ENCODE measurements around the gene BAD. TPM values are rescaled to one million over a fixed set of nuclear protein-coding genes. Genes with fewer than 3 reads are reported as not detected.

The BAD gene
- total RNA-seq, 3 donors from 2014 or later (not counting 1 experiment from before 2014, with no cell fraction given): 30.6 to 35.8 (median 31.6) TPM

GRCh38 chr11:64223001-64223651 is 61.3 kb downstream of the BAD start:
- Mint-ChIP-seq H3K27ac (no peak overlapping the region), H3K36me3 (no peaks in the 10 kb centered on the region), H3K9me3 (no peaks in the 10 kb centered on the region), H3K4me1 (peaks cover 21 to 44% of the 10 kb centered on the region in 2 donors), H3K4me3 (no peak overlapping the region), H3K27me3 (ENCODE audit: low read depth in 2 of 2) (no peaks in the 10 kb centered on the region)
- H3K27me3 ChIP-seq (ENCODE audit: control insufficient read depth, insufficient read depth, low read length): no peaks in the 10 kb centered on the region
- TF ChIP-seq, protein P1, sequence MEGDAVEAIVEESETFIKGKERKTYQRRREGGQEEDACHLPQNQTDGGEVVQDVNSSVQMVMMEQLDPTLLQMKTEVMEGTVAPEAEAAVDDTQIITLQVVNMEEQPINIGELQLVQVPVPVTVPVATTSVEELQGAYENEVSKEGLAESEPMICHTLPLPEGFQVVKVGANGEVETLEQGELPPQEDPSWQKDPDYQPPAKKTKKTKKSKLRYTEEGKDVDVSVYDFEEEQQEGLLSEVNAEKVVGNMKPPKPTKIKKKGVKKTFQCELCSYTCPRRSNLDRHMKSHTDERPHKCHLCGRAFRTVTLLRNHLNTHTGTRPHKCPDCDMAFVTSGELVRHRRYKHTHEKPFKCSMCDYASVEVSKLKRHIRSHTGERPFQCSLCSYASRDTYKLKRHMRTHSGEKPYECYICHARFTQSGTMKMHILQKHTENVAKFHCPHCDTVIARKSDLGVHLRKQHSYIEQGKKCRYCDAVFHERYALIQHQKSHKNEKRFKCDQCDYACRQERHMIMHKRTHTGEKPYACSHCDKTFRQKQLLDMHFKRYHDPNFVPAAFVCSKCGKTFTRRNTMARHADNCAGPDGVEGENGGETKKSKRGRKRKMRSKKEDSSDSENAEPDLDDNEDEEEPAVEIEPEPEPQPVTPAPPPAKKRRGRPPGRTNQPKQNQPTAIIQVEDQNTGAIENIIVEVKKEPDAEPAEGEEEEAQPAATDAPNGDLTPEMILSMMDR (IDR thresholded peaks at IDR 0.05): no peak
- H3K4me3 ChIP-seq (ENCODE audit: low read length): no peak overlapping the region
- H3K36me3 ChIP-seq (ENCODE audit: control insufficient read depth, insufficient read depth, low read length): peaks cover 50% of the 10 kb centered on the region
- no peak for ATAC-seq
- no peak overlapping the region for H3K27ac ChIP-seq (ENCODE audit: low read length)
- no peaks in the 10 kb centered on the region for H3K9me3 ChIP-seq (ENCODE audit: control insufficient read depth, insufficient read depth, low read length)
- H3K4me1 ChIP-seq (ENCODE audit: control insufficient read depth, insufficient read depth, low read length): peaks cover 36% of the 10 kb centered on the region
- intact Hi-C loops (cut with micrococcal nuclease): no loop called here
- no peak for DNase-seq
- WGBS (ENCODE audit: insufficient coverage): 89% methylated on average over 24 of the region's 24 CpGs

DNA sequence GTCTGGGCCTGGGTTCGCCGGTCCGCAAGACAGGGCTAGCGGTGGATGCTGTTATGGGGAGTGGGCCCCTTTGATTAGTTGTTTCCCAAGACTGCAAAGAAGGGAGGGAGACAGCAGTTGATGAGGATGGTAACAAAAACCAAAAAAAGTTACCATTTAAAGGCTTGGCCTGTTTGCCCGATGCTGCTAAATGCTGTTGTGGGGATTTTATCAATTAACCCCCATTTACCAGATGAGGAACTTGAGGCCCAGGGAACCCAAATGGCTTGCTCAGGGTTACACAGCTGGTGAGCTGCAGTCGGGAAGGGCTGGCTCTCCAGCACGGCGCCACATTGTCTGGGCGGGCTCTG is 61.8 kb downstream of the BAD start:
- Histone ChIP-seq H3K27me3 (ENCODE audit: control insufficient read depth, insufficient read depth, low read length) (no peaks in the 10 kb centered on the region), H3K4me3 (ENCODE audit: low read length) (no peak overlapping the region), H3K9me3 (ENCODE audit: control insufficient read depth, insufficient read depth, low read length) (no peaks in the 10 kb centered on the region), H3K4me1 (ENCODE audit: control insufficient read depth, insufficient read depth, low read length) (peaks cover 35% of the 10 kb centered on the region), H3K36me3 (ENCODE audit: control insufficient read depth, insufficient read depth, low read length) (peaks cover 52% of the 10 kb centered on the region), H3K27ac (ENCODE audit: low read length) (no peak overlapping the region)
- Mint-ChIP-seq H3K27me3 (ENCODE audit: low read depth in 2 of 2) (no peaks in the 10 kb centered on the region), H3K36me3 (no peaks in the 10 kb centered on the region), H3K4me3 (no peak overlapping the region), H3K9me3 (no peaks in the 10 kb centered on the region), H3K4me1 (peaks cover 21 to 39% of the 10 kb centered on the region in 2 donors), H3K27ac (no peak overlapping the region)
- DNase-seq: no peak
- no peak for ATAC-seq
- TF ChIP-seq, protein P1 (IDR thresholded peaks at IDR 0.05): no peak
- 87% methylated on average over 8 of the region's 9 CpGs for WGBS (ENCODE audit: insufficient coverage)
- intact Hi-C loops (cut with micrococcal nuclease): no loop called here

DNA sequence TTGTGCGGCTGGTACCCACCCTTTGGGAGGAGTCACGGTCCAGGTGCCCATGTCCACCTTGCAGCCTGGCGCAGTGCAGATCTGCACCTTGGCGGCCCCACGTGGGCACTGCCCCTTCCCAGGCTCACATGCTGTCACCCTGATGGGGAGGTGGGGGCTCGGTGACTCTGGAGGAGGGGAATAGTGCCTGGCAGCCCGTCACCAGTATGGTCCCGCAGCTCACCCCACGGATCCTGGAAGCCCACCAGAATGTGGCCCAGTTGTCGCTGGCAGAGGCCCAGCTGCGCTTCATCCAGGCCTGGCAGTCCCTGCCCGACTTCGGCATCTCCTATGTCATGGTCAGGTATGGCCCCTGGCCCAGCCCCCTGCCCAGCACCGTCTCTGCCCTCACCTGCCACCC is 63.7 kb downstream of the BAD start:
- ATAC-seq: no peak
- Mint-ChIP-seq H3K4me1 (peaks cover 12 to 28% of the 10 kb centered on the region in 2 donors), H3K9me3 (no peaks in the 10 kb centered on the region), H3K4me3 (no peak overlapping the region), H3K27ac (no peak overlapping the region), H3K36me3 (no peaks in the 10 kb centered on the region), H3K27me3 (ENCODE audit: low read depth in 2 of 2) (no peaks in the 10 kb centered on the region)
- TF ChIP-seq, protein P1 (IDR thresholded peaks at IDR 0.05): no peak
- peaks cover 59% of the 10 kb centered on the region for H3K36me3 ChIP-seq (ENCODE audit: control insufficient read depth, insufficient read depth, low read length)
- intact Hi-C loops (cut with micrococcal nuclease): no loop called here
- H3K27ac ChIP-seq (ENCODE audit: low read length): no peak overlapping the region
- H3K4me3 ChIP-seq (ENCODE audit: low read length): no peak overlapping the region
- no peak for DNase-seq
- 94% methylated on average over 14 of the region's 14 CpGs for WGBS (ENCODE audit: insufficient coverage)
- no peaks in the 10 kb centered on the region for H3K27me3 ChIP-seq (ENCODE audit: control insufficient read depth, insufficient read depth, low read length)
- H3K4me1 ChIP-seq (ENCODE audit: control insufficient read depth, insufficient read depth, low read length): peaks cover 20% of the 10 kb centered on the region
- H3K9me3 ChIP-seq (ENCODE audit: control insufficient read depth, insufficient read depth, low read length): no peaks in the 10 kb centered on the region

DNA sequence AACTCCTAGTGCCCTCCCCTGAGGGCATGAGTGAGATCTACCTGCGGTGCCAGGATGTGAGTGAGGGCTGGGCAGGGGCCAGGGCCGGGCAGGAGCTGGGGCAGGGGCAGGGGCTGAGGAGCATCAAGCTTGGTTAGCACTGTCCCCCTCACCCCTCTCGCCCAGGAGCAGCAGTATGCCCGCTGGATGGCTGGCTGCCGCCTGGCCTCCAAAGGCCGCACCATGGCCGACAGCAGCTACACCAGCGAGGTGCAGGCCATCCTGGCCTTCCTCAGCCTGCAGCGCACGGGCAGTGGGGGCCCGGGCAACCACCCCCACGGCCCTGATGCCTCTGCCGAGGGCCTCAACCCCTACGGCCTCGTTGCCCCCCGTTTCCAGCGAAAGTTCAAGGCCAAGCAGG is 64.2 kb downstream of the BAD start:
- ATAC-seq (no peak), DNase-seq (no peak)
- H3K4me1 Mint-ChIP-seq: peaks cover 10 to 22% of the 10 kb centered on the region in 2 donors
- WGBS (ENCODE audit: insufficient coverage): 96% methylated on average over 17 of the region's 17 CpGs
- no peaks in the 10 kb centered on the region for H3K9me3 Mint-ChIP-seq
- H3K36me3 ChIP-seq (ENCODE audit: control insufficient read depth, insufficient read depth, low read length): peaks cover 62% of the 10 kb centered on the region
- TF ChIP-seq, protein P1 (IDR thresholded peaks at IDR 0.05): no peak
- H3K27ac ChIP-seq (ENCODE audit: low read length): no peak overlapping the region
- H3K36me3 Mint-ChIP-seq: no peaks in the 10 kb centered on the region
- peaks cover 15% of the 10 kb centered on the region for H3K4me1 ChIP-seq (ENCODE audit: control insufficient read depth, insufficient read depth, low read length)
- H3K4me3 Mint-ChIP-seq: no peak overlapping the region
- no peak overlapping the region for H3K4me3 ChIP-seq (ENCODE audit: low read length)
- H3K27ac Mint-ChIP-seq: no peak overlapping the region
- intact Hi-C loops (cut with micrococcal nuclease): no loop called here
- no peaks in the 10 kb centered on the region for H3K27me3 Mint-ChIP-seq (ENCODE audit: low read depth in 2 of 2)
- no peaks in the 10 kb centered on the region for H3K27me3 ChIP-seq (ENCODE audit: control insufficient read depth, insufficient read depth, low read length)
- no peaks in the 10 kb centered on the region for H3K9me3 ChIP-seq (ENCODE audit: control insufficient read depth, insufficient read depth, low read length)

Measured in natural killer cell (primary cell).